AG09309 (cell line): ENCODE measurements around the gene RERE.

Source experiments
- DNase-seq: peaks from one replicate; pipeline ENCODE4 v3.0.0-alpha.2; 2010; ENCODE audit warnings: low read depth
- H3K4me3 ChIP-seq: 2 replicates; pipeline ENCODE4 v1.5.1; 2011; ENCODE audit warnings: mild to moderate bottlenecking, low read depth, low read length, moderate library complexity; ENCODE audit not compliant: control insufficient read depth
- CTCF ChIP-seq: IDR thresholded peaks from 2 replicates; pipeline ENCODE4 v1.5.1; 2011; ENCODE audit warnings: mild to moderate bottlenecking, low read depth, low read length, inconsistent platforms; ENCODE audit not compliant: insufficient read depth, control insufficient read depth; ENCODE audit errors: missing control alignments

The RERE gene

GRCh38 chr1:8814865-8815264, 2.6 kb downstream of the RERE start:
- H3K4me3 ChIP-seq = no peak overlapping the region
- no peak for TF ChIP-seq CTCF
- DNase-seq = no peak

- no peak for DNase-seq
- TF ChIP-seq CTCF = no peak
- H3K4me3 ChIP-seq = no peak overlapping the region
These were observed 3.4 kb downstream of the RERE start for GRCh38 chr1:8813991-8814390.

GRCh38 chr1:8813016-8813763, 4.2 kb downstream of the RERE start:
- no peak overlapping the region for H3K4me3 ChIP-seq
- DNase-seq = no peak
- no peak for TF ChIP-seq CTCF

GRCh38 chr1:8812081-8812480, 5.4 kb downstream of the RERE start:
- no peak overlapping the region for H3K4me3 ChIP-seq
- DNase-seq = no peak
- TF ChIP-seq CTCF = no peak

- no peak for TF ChIP-seq CTCF
- DNase-seq = no peak
These were observed 6.5 kb downstream of the RERE start for GRCh38 chr1:8810987-8811386.

GRCh38 chr1:8809342-8809736, 8.1 kb downstream of the RERE start:
- DNase-seq = no peak
- no peak for TF ChIP-seq CTCF
- no peak overlapping the region for H3K4me3 ChIP-seq

More at GRCh38 chr1:8810987-8811386, 6.5 kb downstream of the RERE start:
- no peak overlapping the region for H3K4me3 ChIP-seq
